B cell (primary cell): ENCODE data around the gene CHADL. TPM values are rescaled to one million over a fixed set of nuclear protein-coding genes. Genes with fewer than 3 reads are reported as not detected.

ENCODE experiments used
- ATAC-seq: fragments of 200-7000 bp; cut with Tn5 transposase; one replicate; pipeline ENCODE4 v1.10.0; 2021; ENCODE audit warnings: low read depth, mild to moderate bottlenecking, moderate number of reproducible peaks, moderate library complexity
- CTCF ChIA-PET: fragments of 350-600 bp; sonication (Branson Sonifier 250); formaldehyde crosslinking; loops from one replicate; lab custom pipeline; 2021; ENCODE audit warnings: antibody characterized with exemption, inconsistent platforms; lab: Charles Lee
- POLR2A ChIA-PET: fragments of 350-600 bp; sonication (Branson Sonifier 250); formaldehyde crosslinking; loops from one replicate; lab custom pipeline; 2021; ENCODE audit warnings: antibody characterized with exemption; lab: Charles Lee
- DNase-seq: peaks from one replicate; pipeline ENCODE4 v3.0.0; 2013
- H2AFZ ChIP-seq: 2 replicates; pipeline ENCODE4 v1.6.1; 2012; ENCODE audit warnings: mild to moderate bottlenecking, low read depth, low read length; ENCODE audit not compliant: insufficient read depth, poor library complexity, severe bottlenecking
- H3K27ac ChIP-seq, 2 donors: 1 replicate in 1 of 2; 2 replicates in 1 of 2; pipeline ENCODE4 v1.5.1; 2012 to 2013; ENCODE audit warnings: low read length in 2 of 2, mild to moderate bottlenecking in 2 of 2, moderate library complexity in 1 of 2
- H3K27me3 ChIP-seq, 4 experiments: fragments of 200-600 bp in 1 of 4; sonication (generic) in 1 of 4; replicated peaks in 1 of 4; 1 replicate in 2 of 4; 2 replicates in 2 of 4; pipeline versions ENCODE4 v1.6.1 to v1.7.0; 2013 to 2016; ENCODE audit warnings: low read length in 3 of 4, mild to moderate bottlenecking in 2 of 4, mixed read lengths in 1 of 4, moderate library complexity in 1 of 4; ENCODE audit not compliant: insufficient read depth in 4 of 4, control insufficient read depth in 3 of 4; ENCODE audit errors: control extremely low read depth in 1 of 4
- H3K36me3 ChIP-seq, 2 experiments: replicated peaks in 1 of 2; 1 replicate in 1 of 2; 2 replicates in 1 of 2; pipeline versions ENCODE4 v1.6.1 to v1.7.1; 2013; ENCODE audit warnings: low read length in 1 of 2; ENCODE audit not compliant: insufficient read depth in 2 of 2, control insufficient read depth in 1 of 2; ENCODE audit errors: control extremely low read depth in 1 of 2, extremely low read depth in 1 of 2
- H3K4me1 ChIP-seq, 2 donors: fragments of 200-600 bp in 1 of 2; sonication (generic) in 1 of 2; 1 replicate in 1 of 2; 2 replicates in 1 of 2; pipeline versions ENCODE4 v1.5.1 to v1.6.1; 2013 to 2017; ENCODE audit warnings: low read length in 2 of 2; ENCODE audit not compliant: control insufficient read depth in 2 of 2, insufficient read depth in 2 of 2
- H3K4me2 ChIP-seq: replicated peaks from 2 replicates; pipeline ENCODE3; 2012; ENCODE audit warnings: mild to moderate bottlenecking, low read depth, low read length; ENCODE audit not compliant: poor library complexity, severe bottlenecking
- H3K4me3 ChIP-seq, 5 experiments: fragments of 200-600 bp in 1 of 5; sonication (generic) in 1 of 5; 1 replicate in 3 of 5; 2 replicates in 2 of 5; pipeline versions ENCODE4 v1.5.1 to v1.7.0; 2011 to 2016; ENCODE audit warnings: low read length in 4 of 5, mild to moderate bottlenecking in 4 of 5, low read depth in 2 of 5, control low read depth in 1 of 5, moderate library complexity in 1 of 5; ENCODE audit not compliant: insufficient read depth in 1 of 5; ENCODE audit errors: control extremely low read depth in 1 of 5, extremely low read depth in 1 of 5
- H3K79me2 ChIP-seq: fragments of 200-600 bp; sonication (generic); one replicate; pipeline ENCODE4 v1.6.0; 2016; ENCODE audit warnings: low read length; ENCODE audit not compliant: control insufficient read depth, insufficient read depth
- H3K9ac ChIP-seq: fragments of 200-600 bp; sonication (generic); 2 replicates; pipeline ENCODE4 v1.6.1; 2017; ENCODE audit warnings: mild to moderate bottlenecking, low read length, moderate library complexity
- H3K9me3 ChIP-seq, 3 donors: one replicate each; pipeline versions ENCODE4 v1.6.1 to v1.7.1; 2013; ENCODE audit warnings: low read length in 2 of 3; ENCODE audit not compliant: control insufficient read depth in 2 of 3, insufficient read depth in 1 of 3; ENCODE audit errors: control extremely low read depth in 1 of 3
- H4K20me1 ChIP-seq: 2 replicates; pipeline ENCODE4 v1.6.0; 2012; ENCODE audit warnings: mild to moderate bottlenecking, low read length; ENCODE audit not compliant: insufficient read depth, control insufficient read depth, poor library complexity, severe bottlenecking
- H3K27ac Mint-ChIP-seq: one replicate; pipeline ENCODE4 v1.8.0; 2021; ENCODE audit warnings: mixed read lengths
- H3K27me3 Mint-ChIP-seq: one replicate; pipeline ENCODE4 v1.8.0; 2021; ENCODE audit warnings: mixed read lengths
- H3K4me1 Mint-ChIP-seq: one replicate; pipeline ENCODE4 v1.8.0; 2021; ENCODE audit warnings: mixed read lengths
- H3K4me3 Mint-ChIP-seq: one replicate; pipeline ENCODE4 v1.8.0; 2021; ENCODE audit warnings: mixed read lengths
- H3K9me3 Mint-ChIP-seq: one replicate; pipeline ENCODE4 v1.8.0; 2022; ENCODE audit warnings: mixed read lengths; ENCODE audit not compliant: insufficient read depth
- EZH2 ChIP-seq: IDR thresholded peaks from 2 replicates; pipeline ENCODE4 v1.6.1; 2012; ENCODE audit warnings: borderline replicate concordance, low read depth, mild to moderate bottlenecking, moderate library complexity, low read length; ENCODE audit not compliant: insufficient read depth, poor library complexity, severe bottlenecking
- WGBS: methylation state at CpG from one replicate; pipeline ENCODE4 v1.1.5; 2013; ENCODE audit warnings: missing lambda C conversion rate; ENCODE audit not compliant: insufficient coverage; 5-methylcytosine and 5-hydroxymethylcytosine counted together
- intact Hi-C: fragments of 100-400 bp; cut with micrococcal nuclease; formaldehyde crosslinking; loops from one replicate; pipeline ENCODE4 v1.10.0; 2022
- polyA plus RNA-seq: library from polyadenylated mRNA; depleted of rRNA; stranded (reverse); fragments of >200 nt; gene quantifications from 2 replicates; pipeline ENCODE4 v1.2.3, GENCODE V29; 2012
- total RNA-seq, 2 donors: library from RNA; stranded (reverse); fragments of 120-200 nt in 1 of 2; gene quantifications; 1 replicate in 1 of 2; 2 replicates in 1 of 2; pipeline versions ENCODE4 v1.2.3 to v1.2.4, GENCODE V29; 2013 to 2022
- TF ChIP-seq, protein P1 (sequence below): fragments of 200-600 bp; IDR thresholded peaks from one replicate; pipeline ENCODE4 v1.8.0; 2022; ENCODE audit warnings: antibody characterized with exemption, mild to moderate bottlenecking

Gene CHADL
- total and polyA plus RNA-seq, 2 donors (not counting 1 experiment from before 2014, with no cell fraction given): 0.07 to 0.59 TPM

DNA sequence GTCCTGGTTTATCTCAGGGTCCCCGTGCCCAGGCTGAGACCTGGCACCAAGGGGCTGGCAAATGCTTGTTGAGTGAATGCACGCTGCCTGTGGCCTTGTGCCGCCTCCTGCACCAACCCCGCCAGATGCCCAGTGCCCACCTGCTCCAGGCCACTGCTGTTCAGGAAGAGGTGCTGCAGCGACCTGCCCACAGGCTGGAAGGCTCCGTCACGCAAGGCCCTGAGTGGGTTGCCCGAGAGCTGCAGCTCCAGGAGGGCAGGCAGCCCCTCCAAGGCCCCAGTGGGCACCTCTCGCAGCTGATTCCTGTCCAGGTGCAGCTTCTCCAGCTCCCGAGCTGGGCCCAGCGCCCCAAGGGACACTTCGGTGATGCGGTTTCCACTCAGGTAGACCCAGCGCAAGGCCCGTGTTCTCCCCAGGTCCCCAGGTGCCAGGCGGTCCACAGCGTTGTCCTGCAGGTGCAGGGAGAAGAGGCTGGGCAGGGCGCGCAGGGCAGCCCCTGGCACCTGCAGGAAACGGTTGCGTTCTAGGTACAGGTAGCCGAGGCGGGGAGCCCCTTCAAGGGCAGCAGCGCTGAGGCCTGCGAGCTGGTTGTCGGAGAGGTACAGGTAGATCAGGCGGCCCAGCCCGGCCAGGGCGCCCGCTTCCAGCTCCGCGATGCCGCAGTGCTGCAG lies 3.6 kb downstream of the CHADL start:
- H3K4me1 ChIP-seq: peaks cover 5 to 10% of the 10 kb centered on the region in 2 donors
- peak overlapping the region; percentile 54 for H3K9ac ChIP-seq
- intact Hi-C loops: loop anchor here (5.0 kb wide), 1 partner anchor 40 kb away; no protein-coding TSS in a partner anchor
- Mint-ChIP-seq H3K4me1 (peaks cover 7% of the 10 kb centered on the region), H3K27ac (no peak overlapping the region), H3K9me3 (no peaks in the 10 kb centered on the region), H3K4me3 (peak overlapping the region; percentile 84), H3K27me3 (no peaks in the 10 kb centered on the region)
- peak overlapping the region in 4 of 5 experiments; percentile 14 to 57 (median 41) for H3K4me3 ChIP-seq
- ATAC-seq (no peak), DNase-seq (peak; percentile 23)
- ChIA-PET POLR2A (interaction anchor here (0.8 to 1.1 kb wide), 6 partner anchors 12 to 314 kb away, joined by 3 to 8 read pairs (median 4); partner anchors contain the start of genes RANGAP1 and RBX1), CTCF (interaction anchor here (0.6 to 4.6 kb wide), 32 partner anchors 10 to 998 kb away, joined by 3 to 93 read pairs (median 4); partner anchors contain the start of genes RANGAP1, TEF, XPNPEP3 and ZC3H7B)
- WGBS: 37% methylated on average over 33 of the region's 33 CpGs
- H3K27me3 ChIP-seq: no peaks in the 10 kb centered on the region
- H3K27ac ChIP-seq: no peak overlapping the region
- H4K20me1 ChIP-seq: no peaks in the 10 kb centered on the region
- no peaks in the 10 kb centered on the region for H3K9me3 ChIP-seq
- H3K36me3 ChIP-seq: no peaks in the 10 kb centered on the region
- peak overlapping the region; percentile 93 for H3K4me2 ChIP-seq
- H3K79me2 ChIP-seq: no peaks in the 10 kb centered on the region
- H2AFZ ChIP-seq: peak overlapping the region; percentile 93
- no peak for TF ChIP-seq EZH2
- TF ChIP-seq, protein P1, sequence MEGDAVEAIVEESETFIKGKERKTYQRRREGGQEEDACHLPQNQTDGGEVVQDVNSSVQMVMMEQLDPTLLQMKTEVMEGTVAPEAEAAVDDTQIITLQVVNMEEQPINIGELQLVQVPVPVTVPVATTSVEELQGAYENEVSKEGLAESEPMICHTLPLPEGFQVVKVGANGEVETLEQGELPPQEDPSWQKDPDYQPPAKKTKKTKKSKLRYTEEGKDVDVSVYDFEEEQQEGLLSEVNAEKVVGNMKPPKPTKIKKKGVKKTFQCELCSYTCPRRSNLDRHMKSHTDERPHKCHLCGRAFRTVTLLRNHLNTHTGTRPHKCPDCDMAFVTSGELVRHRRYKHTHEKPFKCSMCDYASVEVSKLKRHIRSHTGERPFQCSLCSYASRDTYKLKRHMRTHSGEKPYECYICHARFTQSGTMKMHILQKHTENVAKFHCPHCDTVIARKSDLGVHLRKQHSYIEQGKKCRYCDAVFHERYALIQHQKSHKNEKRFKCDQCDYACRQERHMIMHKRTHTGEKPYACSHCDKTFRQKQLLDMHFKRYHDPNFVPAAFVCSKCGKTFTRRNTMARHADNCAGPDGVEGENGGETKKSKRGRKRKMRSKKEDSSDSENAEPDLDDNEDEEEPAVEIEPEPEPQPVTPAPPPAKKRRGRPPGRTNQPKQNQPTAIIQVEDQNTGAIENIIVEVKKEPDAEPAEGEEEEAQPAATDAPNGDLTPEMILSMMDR: no peak
